HG03025 (cell line): ENCODE data around the gene CHPF.

Source experiments
- ATAC-seq: cut with Tn5 transposase; IDR thresholded peaks from one replicate; pipeline ENCODE4 v1.9.1; 2021; ENCODE audit warnings: mild to moderate bottlenecking, moderate library complexity; ENCODE audit not compliant: unreplicated experiment, low FRiP score

Gene CHPF

DNA sequence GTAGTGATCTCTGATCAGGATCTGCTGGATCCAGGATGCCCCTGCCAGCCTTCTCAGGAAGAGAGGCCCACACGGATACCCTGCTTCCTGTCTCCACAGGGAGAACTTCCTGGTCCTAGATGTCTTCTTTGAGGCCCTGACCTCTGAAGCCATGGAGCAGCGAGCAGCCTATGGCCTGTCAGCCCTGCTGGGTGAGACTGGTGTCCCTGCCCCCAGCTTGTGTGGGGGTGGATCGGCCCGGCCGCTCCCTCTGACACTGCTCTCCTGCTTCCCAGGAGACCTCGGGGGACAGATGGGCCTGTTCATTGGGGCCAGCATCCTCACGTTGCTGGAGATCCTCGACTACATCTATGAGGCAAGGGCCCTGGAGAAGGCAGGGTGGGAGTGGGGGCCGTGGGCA is 6.6 kb downstream of the CHPF start:
- ATAC-seq, result no peak

DNA sequence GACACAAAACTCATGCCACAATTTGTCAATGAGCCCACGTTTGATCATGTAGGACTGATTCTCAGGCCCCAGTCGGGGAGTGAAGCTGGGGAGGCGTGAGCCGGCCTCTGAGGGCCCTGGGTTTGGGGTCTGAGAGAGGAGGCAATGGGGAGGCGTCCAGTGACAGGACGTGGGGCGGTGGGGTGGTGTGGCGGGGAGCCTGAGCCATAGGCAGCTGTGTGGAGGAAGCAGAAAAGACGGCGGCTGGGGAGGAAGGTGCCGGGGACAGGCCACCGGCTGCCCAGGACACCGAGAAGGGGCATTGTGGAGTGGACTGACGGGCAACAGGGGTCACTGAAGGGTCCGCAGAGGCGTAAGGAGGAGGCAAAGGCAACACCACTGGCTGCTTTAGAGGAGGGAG is 7.2 kb downstream of the CHPF start:
- ATAC-seq, result no peak

GRCh38 chr2:219533930-219534661 is 9.5 kb downstream of the CHPF start:
- no peak for ATAC-seq

GRCh38 chr2:219532378-219532649 is 11.3 kb downstream of the CHPF start:
- ATAC-seq, result no peak

DNA sequence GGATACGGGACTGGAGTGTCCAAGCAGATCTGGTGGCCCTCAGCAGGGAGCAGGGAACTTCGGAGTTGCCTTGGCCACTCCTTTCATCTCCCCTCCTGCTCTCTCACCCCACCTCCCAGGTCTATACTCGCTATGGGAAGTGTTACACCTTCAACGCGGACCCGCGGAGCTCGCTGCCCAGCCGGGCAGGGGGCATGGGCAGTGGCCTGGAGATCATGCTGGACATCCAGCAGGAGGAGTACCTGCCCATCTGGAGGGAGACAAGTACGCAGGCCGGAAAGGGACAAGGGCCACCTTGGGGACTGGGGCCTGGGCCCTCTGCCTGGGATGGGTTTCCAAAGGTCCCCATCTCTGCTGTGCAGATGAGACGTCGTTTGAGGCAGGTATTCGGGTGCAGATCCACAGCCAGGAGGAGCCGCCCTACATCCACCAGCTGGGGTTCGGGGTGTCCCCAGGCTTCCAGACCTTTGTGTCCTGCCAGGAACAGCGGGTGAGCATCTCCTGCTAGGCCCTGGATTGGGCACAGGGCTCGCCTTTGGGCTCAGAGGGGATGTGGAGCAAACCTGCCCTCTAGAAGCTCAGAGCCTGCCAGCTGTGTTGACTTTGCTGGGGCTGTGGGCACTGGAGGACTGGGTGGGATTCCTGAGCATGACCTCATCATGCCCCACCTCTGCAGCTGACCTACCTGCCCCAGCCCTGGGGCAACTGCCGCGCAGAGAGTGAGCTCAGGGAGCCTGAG is 11.8 kb downstream of the CHPF start:
- ATAC-seq, result no peak

GRCh38 chr2:219530048-219530963 is 13.3 kb downstream of the CHPF start:
- no peak for ATAC-seq

DNA sequence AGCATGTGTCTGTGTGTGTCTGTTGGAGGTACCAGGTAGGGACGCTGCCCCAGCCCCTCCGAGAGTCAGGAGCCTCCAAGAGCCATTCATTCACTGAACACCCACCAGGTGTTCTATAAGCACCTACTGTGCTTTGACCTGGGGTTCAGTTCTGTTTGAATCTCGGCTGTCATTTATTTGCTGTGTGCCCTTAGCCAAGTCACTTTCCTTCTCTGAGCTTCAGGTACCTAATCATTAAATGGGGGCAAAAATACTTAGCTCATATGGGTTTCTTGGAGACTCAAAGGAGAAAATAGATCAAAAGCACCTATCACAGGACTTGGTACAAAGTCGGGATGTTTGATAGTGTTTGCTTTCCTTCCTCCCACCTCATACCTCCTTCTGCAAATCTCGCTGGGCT is 16.1 kb downstream of the CHPF start:
- ATAC-seq, result no peak

- no peak for ATAC-seq
Observed at GRCh38 chr2:219527076-219527394, 16.6 kb downstream of the CHPF start.

GRCh38 chr2:219526320-219527075 is 17.1 kb downstream of the CHPF start:
- ATAC-seq, result no peak

- ATAC-seq, result no peak
Observed at GRCh38 chr2:219525533-219526232, 17.9 kb downstream of the CHPF start.

DNA sequence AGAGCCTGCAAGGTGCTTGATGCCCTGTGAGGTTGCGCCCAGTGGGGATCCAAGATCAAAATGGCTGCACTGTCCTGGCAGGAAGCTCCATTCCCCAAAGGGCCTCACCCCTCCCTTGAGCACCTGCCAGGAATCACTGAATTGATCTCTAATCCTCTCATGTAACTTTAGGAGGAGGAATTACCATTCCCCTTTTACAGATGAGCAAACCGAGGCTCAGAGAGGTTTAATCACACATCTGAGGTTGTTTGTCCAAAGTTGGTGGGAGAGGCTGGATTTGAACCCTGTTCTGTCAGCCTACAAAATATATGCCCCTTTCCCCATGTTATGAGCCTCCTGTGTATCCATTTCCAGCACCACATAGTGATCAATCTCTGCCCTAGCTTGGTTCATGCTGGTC is 18.8 kb downstream of the CHPF start:
- ATAC-seq, result no peak

DNA sequence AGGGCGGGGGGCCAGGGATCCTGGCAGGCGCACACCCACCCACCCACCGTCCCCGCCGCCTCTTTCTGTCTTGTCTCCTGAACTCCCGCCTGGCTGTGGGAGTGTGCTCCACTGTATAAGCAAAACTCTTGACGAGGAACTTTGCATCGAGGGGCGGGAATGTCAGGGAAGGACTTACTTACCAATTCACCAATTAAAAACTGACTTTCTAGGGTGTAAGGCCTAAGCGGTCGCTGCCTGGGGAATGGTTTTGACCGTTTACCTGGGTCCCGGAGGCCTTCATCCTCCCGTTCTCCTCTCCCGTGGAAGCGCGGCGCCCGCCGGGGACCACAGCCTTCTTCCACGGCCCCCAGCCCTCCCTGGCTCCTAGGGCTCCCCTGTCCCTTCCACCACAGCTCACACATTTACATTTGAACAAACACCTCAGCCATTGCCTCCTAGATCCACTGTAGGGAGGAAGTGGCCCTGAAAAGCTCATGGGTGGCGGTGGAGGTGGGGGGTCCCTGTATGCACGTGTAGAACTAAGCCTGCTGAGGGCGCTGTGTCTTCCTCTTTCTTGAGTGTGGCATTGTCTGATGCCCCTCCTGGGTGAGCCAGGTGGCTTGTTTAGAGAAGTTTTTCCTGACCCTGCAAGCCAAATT is 20.5 kb downstream of the CHPF start:
- ATAC-seq, result no peak

DNA sequence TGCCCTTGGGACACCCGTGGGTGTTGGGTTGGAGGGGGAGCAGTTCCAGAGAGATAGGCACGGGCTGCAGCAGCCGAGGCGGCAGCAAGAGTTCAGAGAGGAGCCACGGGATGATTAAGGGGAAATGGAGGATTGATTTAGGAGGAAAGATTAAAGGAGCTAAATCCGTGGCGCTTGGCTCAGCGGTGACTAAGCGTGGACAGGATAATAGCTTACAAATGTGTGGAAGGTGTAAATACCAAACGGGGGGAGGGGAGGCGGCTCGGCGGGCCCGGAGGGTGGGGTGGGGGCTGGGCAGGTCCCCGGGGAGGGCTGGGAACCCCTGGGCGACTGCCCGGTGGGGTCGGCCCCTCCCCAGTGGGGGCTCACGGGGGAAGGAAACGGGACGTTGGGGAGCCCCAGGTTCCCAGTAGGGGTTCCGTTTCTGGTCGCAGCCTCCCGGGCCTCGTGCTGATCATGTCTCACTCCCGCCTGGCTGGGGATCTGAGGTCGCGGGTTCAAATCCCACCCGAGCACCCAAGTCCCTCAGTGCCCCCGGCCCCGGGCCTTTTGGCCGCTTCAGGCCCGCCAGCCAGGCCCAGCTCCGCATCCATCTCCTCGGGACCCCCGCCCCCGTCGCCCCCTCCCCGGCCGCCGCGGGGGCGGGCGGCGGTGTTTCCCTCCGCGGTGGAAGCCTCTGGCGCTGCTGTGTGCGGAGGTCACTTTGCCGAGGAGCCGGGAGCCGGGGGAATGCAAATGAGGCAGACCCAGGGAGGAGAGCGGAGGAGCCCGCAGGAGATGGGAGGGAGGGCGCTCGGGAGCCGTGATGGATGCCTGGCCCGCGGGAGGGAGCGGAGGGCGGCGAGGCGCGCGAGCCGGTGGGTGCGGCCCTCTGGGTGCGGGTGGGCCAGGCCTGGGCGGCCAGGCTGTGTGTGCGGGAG is 21.2 kb downstream of the CHPF start:
- ATAC-seq, result no peak

- no peak for ATAC-seq
Observed at GRCh38 chr2:219521066-219521880, 22.3 kb downstream of the CHPF start.

DNA sequence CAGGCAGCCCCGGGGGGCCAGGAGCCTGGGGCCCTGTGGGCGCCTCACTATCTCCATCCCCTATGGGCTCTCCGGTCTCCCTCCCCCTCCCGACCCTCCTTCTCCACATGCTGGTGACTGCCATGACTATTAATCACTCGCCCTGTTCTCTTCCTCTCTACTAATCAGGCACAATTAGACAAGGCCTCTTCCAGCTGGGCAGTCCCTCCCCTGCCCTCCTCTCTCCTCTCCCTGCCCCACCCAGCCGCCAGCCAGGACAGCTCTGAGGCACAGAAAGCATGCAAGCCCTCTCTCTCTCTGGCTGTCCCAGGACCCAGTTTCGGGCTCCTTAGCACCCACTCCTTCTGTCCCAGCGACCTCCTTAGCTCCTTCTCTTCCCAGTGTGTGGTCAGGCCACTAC is 23.5 kb downstream of the CHPF start:
- no peak for ATAC-seq

DNA sequence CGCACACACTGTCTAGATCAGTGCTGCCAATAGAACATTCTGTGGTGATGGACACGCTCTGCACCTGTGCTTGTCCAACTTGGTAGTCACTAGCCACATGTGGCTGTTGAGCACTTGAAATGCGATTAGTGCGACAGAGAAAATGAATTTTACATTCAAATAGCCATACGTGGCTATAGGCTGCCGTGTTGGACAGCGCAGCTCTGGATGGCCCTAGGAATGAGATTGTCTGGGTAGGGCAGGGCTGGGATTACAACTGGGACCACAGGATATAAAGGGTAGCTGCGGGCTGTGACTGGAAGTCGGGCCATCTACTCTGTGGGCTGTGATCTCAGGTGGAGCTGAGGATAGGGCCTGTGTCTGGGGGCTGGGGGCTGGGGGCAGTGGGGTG is 24.1 kb downstream of the CHPF start:
- no peak for ATAC-seq

DNA sequence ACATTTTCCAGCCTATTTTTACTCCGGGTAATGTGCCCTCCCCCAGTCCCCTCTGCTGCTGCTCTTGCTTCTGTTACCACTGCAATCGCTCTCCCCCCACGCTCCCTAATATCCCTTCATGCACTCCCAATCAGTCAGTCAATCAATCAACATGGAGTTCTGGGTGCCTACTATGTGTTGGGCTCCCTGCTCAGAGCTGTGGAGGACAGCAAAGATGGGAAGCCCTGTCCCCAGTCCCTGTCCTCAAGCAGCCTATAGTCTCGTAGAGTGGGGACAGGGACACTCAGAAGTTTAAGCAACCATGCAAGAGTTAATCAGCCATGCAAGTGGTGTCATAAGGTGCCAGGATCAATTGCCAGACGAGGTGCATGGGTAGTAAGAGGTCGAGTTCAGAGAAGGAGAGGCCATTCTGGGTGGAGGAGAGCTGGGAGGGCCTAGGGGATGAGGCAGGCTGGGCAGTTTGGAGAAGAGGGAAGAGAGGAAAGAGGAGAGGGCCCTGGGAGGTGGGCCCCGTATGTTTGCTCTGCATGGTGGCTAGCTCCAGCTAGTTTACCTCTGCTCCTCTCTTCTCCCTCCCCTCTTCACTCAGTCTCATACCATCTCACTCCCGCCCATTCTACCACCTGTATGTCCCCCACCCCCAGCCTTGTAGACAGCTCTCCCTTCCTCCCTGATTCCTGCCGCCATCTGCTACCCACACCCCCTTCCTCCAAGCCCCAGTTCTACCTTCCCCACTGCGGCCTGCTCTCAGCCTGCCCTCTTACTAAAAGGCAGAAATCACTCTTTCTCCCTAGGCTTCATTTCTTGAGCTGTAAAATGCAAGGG is 25.4 kb downstream of the CHPF start:
- ATAC-seq, result no peak
